Stimulated activated CD8-positive, alpha-beta memory T cell treated with anti-CD3 and anti-CD28 coated beads, Interleukin-12 subunit alpha, Interleukin-12 subunit beta, amount 100 ng/mL, for 24 hours (primary cell): ENCODE data around the gene HSD17B12.

Experiments
- DNase-seq: peaks from one replicate; pipeline ENCODE4 v3.0.0-alpha.2; 2020; ENCODE audit errors: extremely low read depth

Gene HSD17B12

GRCh38 chr11:43806976-43807375, 126.4 kb downstream of the HSD17B12 start:
- DNase-seq = no peak

- no peak for DNase-seq
These were observed 130.5 kb downstream of the HSD17B12 start for GRCh38 chr11:43810929-43811596.

GRCh38 chr11:43812471-43812870, 131.9 kb downstream of the HSD17B12 start:
- DNase-seq = no peak

GRCh38 chr11:43818220-43818619, 137.7 kb downstream of the HSD17B12 start:
- no peak for DNase-seq

GRCh38 chr11:43819926-43820325, 139.4 kb downstream of the HSD17B12 start:
- DNase-seq = no peak

- no peak for DNase-seq
These were observed 142.8 kb downstream of the HSD17B12 start for GRCh38 chr11:43823316-43823715.

- no peak for DNase-seq
These were observed 143.3 kb downstream of the HSD17B12 start for GRCh38 chr11:43823851-43824250.

GRCh38 chr11:43825217-43825816, 144.8 kb downstream of the HSD17B12 start:
- DNase-seq = no peak

GRCh38 chr11:43830928-43831440, 150.4 kb downstream of the HSD17B12 start:
- peak; percentile 1 for DNase-seq

GRCh38 chr11:43832536-43832935, 152.0 kb downstream of the HSD17B12 start:
- DNase-seq = no peak

- no peak for DNase-seq
These were observed 153.1 kb downstream of the HSD17B12 start for GRCh38 chr11:43833657-43834073.

GRCh38 chr11:43834286-43834685, 153.7 kb downstream of the HSD17B12 start:
- no peak for DNase-seq

- DNase-seq = no peak
These were observed 154.6 kb downstream of the HSD17B12 start for GRCh38 chr11:43835104-43835503.

- DNase-seq = no peak
These were observed 157.3 kb downstream of the HSD17B12 start for GRCh38 chr11:43837879-43838278.

- DNase-seq = no peak
These were observed 161.5 kb downstream of the HSD17B12 start for GRCh38 chr11:43842021-43842420.

GRCh38 chr11:43845816-43846215, 165.3 kb downstream of the HSD17B12 start:
- DNase-seq = no peak

- DNase-seq = no peak
These were observed 171.6 kb downstream of the HSD17B12 start for GRCh38 chr11:43852057-43852636.

- no peak for DNase-seq
These were observed 173.2 kb downstream of the HSD17B12 start for GRCh38 chr11:43853781-43854180.

GRCh38 chr11:43856993-43857392, 176.5 kb downstream of the HSD17B12 start:
- no peak for DNase-seq

GRCh38 chr11:43861141-43861540, 180.6 kb downstream of the HSD17B12 start:
- DNase-seq = no peak

- DNase-seq = no peak
These were observed 186.0 kb downstream of the HSD17B12 start for GRCh38 chr11:43866520-43866919.

GRCh38 chr11:43866969-43867368, 186.4 kb downstream of the HSD17B12 start:
- no peak for DNase-seq
